ENCODE measurements around the gene ADAMTSL2.
"Not testable (repeated sequence)": the region's sequence is repeated elsewhere in the genome, so short reads cannot be mapped to it uniquely, and the experiment has no call there.

Gene ADAMTSL2

DNA sequence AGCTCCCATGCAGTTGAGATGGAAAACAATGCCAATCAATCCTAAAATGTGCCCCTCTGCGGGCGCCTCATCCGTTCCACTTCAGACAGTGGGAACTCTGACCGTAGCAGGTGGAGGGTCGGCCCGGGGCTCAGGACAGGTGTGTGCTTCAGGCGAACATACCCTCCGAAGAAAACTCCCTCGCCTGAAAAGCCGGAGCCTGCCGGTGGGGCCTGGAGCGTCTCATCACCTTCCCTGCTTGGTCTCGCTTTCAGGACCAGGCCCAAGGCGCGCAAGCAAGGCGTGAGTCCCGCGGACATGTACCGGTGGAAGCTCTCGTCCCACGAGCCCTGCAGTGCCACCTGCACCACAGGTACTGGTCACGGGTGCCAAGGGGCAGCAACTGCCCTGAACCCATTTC lies 26.4 kb downstream of the ADAMTSL2 start:
- no peak for DNase-seq

DNA sequence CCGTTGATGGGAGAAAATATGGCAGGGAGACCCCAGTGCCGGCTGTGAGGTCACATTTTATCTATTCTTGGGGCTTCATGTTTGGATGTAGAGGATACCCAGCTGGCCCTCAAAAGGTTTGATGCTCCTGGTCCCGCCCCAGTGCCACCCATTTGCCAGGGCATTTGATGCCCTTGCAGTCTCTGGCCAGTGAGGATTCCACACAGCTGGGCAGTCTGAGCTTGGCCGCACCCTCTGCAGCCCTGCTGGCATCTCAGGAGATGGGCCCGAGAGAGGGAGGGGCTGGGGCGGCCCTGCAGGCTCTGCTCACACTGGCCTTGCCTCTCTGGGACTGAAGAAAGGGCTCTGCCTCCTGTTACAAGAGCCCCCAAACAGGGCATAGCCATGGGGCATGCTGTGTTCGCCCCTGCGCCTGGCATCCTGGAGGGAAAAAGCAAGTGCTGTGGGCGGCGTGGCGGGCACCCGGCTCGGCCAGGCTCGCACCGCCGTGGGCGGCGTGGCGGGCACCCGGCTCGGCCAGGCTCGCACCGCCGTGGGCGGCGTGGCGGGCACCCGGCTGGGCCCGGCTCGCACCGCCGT lies 27.6 kb downstream of the ADAMTSL2 start:
- DNase-seq = no peak

DNA sequence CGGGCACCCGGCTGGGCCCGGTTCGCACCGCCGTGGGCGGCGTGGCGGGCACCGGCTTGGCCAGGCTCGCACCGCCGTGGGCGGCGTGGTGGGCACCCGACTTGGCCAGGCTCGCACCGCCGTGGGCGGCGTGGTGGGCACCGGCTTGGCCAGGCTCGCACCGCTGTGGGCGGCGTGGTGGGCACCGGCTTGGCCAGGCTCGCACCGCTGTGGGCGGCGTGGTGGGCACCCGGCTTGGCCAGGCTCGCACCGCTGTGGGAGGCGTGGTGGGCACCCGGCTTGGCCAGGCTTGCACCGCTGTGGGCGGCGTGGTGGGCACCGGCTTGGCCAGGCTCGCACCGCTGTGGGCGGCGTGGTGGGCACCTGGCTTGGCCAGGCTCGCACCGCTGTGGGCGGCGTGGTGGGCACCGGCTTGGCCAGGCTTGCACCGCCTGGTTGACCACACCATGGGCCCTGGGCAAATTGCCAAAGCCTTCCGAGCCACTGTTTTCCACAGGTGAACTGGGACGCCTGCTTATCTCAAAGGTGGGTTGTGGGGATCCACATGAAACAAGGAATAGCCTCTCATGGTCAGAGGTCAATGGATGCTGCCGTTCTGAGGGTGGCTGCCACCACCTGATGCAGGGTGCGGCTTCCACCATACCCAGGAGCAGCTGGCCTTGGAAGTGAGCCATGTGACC lies 28.2 kb downstream of the ADAMTSL2 start:
- DNase-seq = no peak

DNA sequence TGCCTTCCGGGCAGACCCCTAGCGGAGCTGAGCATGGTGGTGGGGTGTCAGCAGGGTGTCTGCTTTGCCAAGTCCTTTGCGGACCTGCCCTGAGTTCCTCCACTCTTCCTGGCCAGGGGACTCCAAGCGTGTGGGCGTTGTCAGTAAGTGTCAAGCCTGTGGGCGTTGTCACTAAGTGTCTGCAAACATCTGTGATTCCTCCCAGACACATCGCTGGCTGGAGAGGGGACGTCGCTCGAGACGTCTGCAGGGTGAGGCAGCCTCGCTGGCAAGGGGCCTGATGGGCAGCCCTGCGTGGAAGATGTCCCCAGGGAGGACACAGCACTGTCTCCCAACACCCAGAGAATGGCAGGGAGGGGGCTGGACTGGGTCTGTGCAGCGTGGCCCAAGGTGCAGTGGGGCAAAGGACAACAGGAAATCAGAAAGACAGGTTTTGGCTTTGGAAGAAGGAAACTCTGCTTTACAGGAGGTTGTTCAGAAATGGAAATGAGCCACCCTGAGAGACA lies 28.8 kb downstream of the ADAMTSL2 start:
- DNase-seq = no peak

DNA sequence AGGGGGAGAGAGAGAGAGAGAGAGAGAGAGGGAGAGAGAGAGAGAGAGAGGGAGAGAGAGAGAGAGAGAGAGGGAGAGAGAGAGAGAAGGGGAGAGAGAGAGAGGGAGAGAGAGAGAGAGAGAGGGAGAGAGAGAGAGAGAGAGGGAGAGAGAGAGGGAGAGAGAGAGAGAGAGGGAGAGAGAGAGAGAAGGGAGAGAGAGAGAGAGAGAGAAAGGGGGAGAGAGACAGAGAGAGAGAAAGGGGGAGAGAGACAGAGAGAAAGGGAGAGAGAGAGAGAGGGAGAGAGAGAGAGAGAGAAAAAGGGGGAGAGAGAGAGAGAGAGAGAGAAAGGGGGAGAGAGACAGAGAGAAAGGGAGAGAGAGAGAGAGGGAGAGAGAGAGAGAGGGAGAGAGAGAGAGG lies 29.3 kb downstream of the ADAMTSL2 start:
- DNase-seq = not testable (repeated sequence)

DNA sequence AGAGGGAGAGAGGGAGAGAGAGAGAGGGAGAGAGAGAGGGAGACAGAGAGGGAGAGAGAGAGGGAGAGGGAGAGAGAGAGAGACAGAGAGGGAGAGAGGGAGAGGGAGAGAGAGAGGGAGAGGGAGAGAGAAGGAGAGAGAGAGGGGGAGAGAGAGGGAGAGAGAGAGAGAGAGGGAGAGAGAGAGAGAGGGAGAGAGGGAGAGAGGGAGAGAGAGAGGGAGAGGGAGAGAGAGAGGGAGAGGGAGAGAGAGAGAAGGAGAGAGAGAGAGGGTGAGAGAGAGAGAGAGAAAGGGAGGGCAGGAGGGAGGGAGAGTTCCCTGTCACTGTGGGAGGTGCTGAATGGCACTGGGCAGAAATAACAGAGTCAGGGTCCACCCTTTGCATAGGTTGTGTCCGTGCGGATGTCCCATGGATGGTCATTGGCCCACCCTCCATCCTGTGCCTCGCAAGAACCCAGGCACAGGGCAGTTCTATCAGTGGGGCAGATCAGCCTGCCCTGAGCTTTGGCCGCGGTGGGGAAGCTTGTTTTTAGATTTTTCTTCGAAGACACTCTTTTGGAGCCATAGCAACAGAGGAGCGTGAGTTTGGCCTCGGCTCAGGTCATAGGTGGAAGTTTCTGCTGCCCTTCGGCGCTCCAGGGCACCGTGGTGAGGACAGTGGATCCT lies 30.1 kb downstream of the ADAMTSL2 start:
- DNase-seq = no peak

DNA sequence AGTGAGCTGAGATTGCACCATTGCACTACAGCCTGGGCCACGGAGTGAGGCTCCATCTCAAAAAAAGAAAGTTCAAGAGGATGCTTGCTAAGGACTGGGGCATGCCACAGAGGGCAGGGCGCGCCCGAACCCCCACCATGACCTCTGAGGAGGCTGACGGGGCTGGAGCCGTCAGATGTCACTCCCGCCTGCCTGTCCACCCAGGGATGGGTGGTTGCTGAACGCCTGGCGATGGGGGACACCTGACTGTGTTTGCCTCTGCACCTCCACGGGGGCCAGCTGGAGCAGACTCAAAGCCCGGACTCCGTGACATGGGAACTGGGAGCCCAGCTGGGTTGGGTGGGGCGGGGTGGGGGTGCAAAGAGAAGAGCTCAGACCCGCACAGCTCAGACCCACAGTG lies 31.9 kb downstream of the ADAMTSL2 start:
- DNase-seq = no peak

DNA sequence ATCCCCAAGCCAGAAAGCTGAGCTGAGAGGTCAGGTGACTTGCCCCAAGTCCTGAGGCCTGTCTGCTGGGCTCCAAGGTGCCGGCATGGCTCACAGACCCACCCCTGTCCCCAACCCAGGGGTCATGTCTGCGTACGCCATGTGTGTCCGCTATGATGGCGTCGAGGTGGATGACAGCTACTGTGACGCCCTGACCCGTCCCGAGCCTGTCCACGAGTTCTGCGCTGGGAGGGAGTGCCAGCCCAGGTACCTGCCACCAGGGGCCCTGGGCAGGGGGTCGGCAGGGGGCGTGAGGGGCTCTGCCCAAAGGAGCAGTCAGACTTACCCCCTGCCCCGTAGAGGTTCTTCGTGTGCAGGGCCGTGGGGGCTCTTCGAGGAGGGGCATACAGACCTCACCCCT lies 32.3 kb downstream of the ADAMTSL2 start:
- no peak for DNase-seq

DNA sequence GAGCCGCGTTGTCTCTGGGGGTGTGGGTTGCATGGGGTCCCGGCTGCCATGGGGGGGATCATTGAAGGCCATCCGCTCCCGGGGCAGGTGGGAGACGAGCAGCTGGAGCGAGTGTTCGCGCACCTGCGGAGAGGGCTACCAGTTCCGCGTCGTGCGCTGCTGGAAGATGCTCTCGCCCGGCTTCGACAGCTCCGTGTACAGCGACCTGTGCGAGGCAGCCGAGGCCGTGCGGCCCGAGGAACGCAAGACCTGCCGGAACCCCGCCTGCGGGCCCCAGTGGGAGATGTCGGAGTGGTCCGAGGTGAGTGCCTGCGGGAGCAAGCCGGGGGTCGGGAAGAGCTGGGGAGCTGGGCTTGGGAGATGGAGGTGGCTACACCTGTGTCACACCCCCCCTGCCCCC lies 33.7 kb downstream of the ADAMTSL2 start:
- no peak for DNase-seq

DNA sequence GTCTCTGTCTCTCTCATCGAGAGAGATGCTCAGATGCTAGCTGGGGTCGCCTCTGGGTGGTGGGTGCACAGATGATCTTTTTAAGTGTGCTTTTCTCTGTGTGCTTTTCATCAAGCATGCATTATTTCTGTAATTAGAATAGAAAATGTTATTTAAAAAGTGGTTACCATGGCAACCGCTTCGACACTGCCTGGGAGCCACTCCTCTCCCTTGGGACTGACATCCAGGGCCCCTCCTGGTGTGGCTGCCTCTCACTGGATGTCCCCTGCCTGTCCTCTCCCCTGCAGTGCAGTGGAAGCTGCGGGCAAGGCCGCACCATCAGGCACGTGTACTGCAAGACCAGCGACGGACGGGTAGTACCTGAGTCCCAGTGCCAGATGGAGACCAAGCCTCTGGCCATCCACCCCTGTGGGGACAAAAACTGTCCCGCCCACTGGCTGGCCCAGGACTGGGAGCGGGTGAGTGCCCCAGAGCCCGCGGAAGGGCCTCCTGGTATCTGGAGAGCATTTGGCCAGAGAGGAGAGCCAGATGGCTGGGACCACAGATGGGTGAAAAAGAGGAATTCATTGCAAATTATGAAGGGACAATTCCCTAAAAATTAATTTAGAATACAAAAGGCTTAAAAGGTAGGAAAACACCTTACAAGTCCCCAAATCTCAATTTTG lies 34.7 kb downstream of the ADAMTSL2 start:
- DNase-seq = no peak

DNA sequence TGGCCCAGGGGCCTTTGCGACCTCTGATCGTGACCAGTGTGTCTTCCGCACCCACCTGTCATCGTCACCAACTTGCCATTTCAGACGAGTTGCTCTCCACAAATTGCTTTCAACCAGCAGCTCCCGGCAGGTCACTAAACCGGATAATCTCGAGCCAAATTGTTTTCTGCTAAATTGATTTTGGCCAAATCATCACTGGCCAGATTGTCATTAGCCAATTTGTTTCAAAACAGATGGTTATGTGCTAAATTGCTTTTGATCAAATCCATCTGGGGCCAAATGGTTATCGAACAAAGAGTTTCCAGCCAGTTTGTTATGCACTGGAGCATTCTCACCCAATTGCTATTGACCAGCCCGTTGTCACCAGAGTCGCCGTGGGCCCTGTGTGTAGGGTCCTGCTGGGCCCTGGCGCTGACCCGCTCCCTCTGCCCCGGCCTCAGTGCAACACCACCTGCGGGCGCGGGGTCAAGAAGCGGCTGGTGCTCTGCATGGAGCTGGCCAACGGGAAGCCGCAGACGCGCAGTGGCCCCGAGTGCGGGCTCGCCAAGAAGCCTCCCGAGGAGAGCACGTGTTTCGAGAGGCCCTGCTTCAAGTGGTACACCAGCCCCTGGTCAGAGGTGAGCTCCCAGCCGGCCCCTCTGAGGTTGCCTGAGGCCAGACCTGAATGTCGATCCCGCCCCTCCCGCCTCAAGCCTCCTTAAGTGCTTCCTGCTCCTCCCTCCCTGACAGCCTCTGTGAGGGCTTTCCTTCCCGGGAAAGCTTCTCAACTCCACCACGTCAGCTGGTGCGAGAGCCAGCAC lies 35.6 kb downstream of the ADAMTSL2 start:
- no peak for DNase-seq

DNA sequence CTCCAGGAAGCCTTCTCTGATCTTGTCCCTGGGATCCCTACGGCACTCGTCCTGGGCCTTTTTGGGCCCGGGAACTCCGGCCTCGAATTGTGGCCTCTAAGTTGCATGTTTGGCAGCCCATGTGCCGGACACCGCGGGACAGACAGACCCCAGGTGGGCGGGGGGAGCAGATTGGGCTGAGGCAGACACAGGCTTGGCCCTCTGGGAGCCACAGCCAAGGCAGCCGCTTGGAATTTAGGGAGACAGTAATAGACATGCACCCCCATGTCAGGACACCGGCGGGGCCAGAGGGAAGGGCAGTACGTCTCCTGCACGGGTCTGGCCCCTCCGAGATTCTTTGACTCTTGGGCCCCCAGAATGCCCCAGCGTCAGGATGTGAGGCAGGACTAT lies 36.2 kb downstream of the ADAMTSL2 start:
- DNase-seq = no peak

DNA sequence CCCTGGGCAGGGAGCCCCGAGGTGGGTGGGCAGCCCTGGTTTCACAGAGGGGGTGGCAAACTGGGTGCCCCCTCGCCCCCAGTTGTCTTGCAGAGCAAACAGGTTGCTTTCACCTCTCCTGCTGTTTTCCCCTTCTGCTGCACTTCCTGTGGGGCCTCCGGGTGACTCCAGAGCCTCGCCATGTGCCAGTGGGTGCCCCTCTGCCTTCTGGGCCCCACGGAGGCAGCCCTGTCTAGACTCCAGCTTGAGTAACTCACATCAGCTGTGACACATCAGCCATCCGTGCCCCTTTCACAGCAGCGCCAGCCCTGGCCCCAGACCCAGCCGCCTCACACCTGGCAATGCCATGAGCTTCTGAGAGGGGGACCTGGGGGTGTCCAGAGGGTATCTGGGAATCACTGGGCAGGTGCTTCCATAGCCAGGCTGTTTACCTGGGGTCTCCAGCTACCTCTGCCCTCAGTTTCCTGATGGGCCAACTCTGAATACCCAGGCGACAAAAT lies 36.9 kb downstream of the ADAMTSL2 start:
- DNase-seq = no peak

DNA sequence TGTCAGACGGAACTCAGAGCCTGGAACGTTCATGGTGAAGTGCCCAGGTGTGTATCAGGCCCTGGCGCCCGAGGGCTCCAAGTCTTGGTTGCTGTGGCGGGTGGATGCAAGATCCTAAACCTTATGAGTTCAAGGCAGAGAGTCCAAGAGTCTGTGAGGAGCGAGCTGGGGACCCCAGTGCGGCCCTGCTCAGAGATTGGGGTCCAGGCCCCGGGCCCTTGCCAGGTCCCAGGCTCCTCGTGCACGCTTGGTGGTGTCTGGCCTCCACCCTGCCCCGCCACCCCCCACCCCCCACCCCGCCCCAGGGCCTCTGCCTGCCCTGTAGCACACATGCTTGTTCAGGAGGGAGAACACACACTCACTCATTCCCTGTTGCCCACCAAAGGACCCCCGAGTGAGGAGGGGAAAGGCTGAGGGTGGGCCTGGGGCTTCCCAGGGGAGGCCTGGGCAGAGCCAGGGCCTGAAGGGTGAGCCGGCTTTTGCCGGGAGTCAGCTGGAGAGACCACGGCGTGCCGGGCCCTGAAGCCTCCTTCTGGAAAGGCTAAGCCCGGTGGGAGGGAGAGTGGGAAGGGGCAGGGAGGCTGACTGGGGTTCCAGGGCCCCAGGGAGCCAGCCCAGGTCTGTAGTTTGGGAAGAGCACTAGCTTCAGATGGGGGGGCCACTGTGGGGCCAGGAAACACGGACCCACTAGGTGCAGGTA lies 37.5 kb downstream of the ADAMTSL2 start:
- no peak for DNase-seq

DNA sequence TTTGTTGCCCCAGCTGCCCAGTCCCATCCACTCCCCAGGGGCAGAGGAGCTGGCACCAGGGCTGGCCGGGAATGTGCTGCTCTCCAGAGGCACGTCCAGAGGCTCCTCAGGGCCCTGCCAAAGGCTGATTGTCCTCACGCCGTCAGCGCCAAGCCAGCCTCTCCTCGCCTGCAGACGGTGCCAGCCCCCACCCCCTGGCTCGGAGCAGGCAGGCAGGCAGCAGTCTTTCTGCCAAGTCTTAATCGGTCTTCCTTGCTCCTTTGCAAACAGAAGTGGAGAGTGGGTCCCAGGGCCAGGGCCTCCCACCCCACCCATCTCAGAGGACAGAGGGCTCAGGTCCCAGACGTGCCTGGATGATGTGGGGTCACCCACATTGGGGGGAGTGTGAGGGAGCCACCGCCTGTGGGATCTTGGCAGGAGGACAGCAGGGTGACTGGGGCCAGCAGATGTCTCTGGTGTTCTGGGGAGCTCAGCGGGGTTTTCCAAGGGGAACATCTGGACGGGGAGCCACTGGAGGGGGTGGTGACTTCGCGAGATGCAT lies 38.4 kb downstream of the ADAMTSL2 start:
- no peak for DNase-seq

DNA sequence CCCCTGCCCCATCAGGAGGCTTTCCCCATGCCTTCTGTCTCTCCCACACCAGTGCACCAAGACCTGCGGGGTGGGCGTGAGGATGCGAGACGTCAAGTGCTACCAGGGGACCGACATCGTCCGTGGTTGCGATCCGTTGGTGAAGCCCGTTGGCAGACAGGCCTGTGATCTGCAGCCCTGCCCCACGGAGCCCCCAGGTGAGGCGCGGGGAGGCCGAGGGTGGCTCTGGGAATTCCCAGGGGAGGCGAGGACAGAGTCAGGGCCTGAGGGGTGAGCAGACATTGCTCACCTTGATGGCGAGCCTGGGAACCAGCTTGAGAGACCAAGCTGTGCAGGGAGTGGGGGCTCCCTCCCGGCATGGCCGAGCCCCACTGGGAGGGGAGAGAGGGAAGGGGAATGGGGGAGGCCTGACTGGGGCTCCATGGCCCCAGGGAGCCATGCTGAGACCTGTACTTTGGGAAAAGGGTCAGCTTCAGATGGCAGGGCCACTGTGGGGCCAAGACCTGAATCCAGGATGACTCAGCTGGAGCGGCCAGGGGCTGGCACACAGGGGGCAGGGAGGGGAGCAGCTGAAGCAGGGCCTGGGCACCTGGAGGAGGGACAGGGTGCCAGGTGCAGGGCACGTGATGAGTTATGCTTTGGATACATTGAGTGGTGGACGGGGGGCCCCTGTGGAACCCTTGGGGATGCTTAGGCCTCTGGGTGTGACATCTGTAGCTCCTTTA lies 39.4 kb downstream of the ADAMTSL2 start:
- no peak for DNase-seq

DNA sequence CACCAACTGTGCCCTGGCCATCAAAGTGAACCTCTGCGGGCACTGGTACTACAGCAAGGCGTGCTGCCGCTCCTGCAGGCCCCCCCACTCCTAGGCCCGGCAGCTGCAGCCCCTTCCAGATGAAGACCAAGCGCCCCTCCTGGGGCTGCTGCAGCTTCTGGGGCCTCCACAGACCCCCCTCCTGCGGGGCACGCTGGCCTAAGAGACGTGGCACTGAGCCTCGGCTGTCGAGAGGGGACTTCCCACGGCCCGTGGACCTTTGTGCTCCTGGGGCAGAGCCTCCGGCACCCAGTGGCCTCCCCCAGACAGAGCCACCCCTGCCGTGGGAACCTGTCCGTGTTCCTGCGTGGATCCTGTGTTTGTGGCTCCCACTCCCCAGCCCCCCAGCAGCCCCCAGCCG lies 40.3 kb downstream of the ADAMTSL2 start:
- DNase-seq = no peak

DNA sequence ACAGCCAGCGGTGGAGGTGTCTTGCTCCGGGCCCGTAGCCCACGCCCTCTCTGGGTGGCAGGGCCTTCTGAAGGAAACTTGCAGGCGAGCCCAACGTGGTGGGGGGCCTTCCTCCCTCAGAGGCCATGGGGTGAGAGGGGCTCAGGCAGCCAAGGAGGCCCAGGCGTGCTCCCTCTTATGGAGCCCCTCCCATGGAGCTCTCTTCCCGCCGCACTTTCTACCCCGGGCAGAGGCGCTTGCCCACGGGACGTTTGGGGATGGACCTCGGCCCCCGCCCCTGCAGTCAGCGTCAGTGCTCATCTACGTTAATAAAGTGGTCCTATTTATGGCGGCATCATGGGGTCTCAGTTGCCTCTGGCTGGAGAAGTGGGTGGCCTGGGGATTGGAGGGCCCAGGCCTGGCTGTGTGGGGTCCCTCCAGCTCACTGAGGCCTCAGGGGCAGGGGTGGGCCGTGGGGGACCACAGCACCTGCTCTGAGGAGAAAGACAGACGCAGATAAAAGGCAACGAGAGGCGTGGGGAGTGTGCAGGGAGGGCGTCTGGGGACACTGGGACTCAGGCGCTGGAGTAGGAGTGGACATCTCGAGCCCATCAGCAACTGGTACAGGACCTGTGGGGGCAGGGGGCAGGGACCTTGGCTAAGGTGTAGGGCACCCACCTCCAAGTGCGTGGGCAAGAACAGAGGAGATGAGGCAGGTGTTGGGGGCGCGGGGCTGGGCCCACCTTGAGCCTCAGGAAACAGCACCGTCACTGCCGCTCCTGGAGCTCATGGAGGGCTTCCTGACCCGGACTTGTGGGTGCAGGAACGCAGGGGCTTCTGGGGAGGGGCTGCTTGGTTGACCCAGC lies 40.9 kb downstream of the ADAMTSL2 start:
- no peak for DNase-seq

DNA sequence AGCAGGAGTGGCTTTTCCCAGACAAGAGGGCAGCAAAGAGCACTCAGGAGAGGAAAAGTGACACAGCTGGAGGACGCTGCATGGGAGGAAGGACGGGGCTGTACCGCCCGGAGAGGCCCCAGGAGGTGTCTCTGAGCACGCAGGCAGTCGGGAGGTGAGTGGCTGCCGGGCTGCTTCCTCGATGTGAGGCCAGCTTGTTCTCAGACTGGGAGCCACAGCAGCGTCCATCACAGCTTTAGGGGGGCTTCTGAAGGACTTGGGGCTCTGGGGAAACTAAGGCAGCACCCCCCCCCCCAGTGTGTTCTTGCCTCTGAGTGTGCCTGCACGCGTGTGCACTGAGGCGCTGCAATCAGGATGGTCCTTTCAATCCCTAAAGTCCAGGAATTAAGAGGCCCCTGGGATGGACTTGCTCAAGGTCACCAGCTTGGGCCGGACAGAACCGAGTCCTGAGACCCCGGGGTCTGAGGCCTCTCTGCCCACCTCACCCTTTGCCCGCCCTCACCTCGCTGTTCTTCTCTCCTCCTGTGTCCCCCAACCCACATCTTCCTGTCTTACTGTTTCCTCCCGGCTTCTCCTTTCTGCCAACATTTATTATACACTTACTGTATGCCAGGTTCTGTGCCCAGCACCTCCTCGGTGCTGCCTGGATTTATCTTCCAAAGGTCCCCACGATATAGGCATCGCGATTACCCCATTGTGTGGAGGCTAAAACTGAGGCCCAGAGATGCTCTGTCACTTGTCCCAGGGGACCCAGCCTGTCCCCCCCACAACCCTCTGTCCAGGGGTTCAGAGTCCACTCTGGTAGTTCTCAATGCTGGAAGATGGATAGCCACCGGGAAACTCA lies 41.7 kb downstream of the ADAMTSL2 start:
- DNase-seq = no peak
